Lower leg skin (tissue), 4 donors: Measurements from ENCODE around the gene CLEC14A. TPM values are rescaled to one million over a fixed set of nuclear protein-coding genes. Genes with fewer than 3 reads are reported as not detected.

Experiments used
- DNase-seq, 2 donors: peaks; one replicate each; pipeline ENCODE4 v3.0.0-alpha.2; 2019; ENCODE audit warnings: low spot score in 2 of 2
- H3K4me3 ChIP-seq: fragments of 200-600 bp; sonication (generic); 2 replicates; pipeline ENCODE4 v1.5.1; 2017; ENCODE audit warnings: mild to moderate bottlenecking, low read depth; ENCODE audit not compliant: poor library complexity, severe bottlenecking
- POLR2A ChIP-seq, 2 donors: fragments of 450-650 bp; IDR thresholded peaks; one replicate each; pipeline ENCODE4 v1.6.1; 2016 to 2017; ENCODE audit warnings: antibody characterized with exemption in 2 of 2, mild to moderate bottlenecking in 1 of 2, moderate library complexity in 1 of 2
- WGBS, 2 donors: methylation state at CpG; one replicate each; pipeline ENCODE4 v1.1.5; 2018; 5-methylcytosine and 5-hydroxymethylcytosine counted together
- intact Hi-C: fragments of 100-400 bp; cut with DNase I; formaldehyde crosslinking; loops from one replicate; pipeline ENCODE4 v1.15.0; 2023; ENCODE audit warnings: low total_unique reads
- total RNA-seq, 4 donors: library from RNA; depleted of rRNA; stranded (reverse); fragments of >200 nt; gene quantifications; one replicate each; pipeline ENCODE4 v1.1.0, GENCODE V29; 2016
- TF ChIP-seq, protein P1 (sequence below), 3 donors: fragments of 450-650 bp; IDR thresholded peaks; one replicate each; pipeline ENCODE4 v1.5.1; 2016; ENCODE audit warnings: antibody characterized with exemption in 3 of 3, mild to moderate bottlenecking in 3 of 3, moderate library complexity in 2 of 3

CLEC14A gene
- total RNA-seq: 10 to 100 TPM; 10.2 to 25.8 (median 16.9) TPM

DNA sequence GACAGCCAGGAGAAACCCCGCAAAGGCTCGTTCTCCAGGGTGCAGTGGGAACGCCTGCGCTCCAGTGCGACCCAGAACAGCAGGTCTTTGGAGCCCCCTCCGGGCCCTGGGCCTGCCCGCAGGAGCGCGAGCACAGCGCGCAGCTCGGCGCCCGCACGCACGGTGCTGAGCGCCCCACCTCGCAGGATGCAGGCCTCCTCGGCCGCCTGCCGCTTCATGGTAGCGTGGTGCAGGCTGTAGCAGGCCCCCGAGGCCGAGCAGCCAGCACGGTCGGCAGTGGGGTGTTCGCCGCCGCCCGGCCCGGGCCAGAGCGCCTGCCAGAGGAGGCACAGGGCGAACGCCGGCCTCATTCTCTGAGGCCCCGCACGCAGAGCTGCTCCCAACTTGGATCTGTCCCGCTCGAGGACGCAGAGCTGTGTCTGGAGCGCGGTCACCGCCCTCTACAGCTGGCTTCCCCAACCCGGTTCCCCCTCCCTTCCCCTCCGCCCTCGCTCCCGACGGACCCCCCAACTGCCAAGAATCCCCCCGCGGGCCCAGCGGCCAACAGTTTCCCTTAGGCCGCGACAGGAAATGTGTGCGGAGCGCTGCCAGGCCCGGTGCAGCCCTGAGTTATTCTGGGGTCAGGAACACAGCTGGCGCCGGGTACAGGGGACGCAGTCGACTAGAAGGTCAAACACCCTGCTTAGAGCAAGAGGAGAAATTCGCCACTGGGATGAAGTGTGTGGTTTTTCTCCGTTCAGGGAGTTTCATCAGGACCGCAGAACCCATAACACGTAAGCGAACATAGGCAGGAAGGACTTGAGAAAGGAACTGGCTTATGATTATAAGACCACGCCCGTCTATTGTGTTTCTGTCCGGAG lies at the start of gene CLEC14A:
Gene CLEC14A, minus strand, starts transcription at position 421 of the 860 bp plus-strand sequence. Its CDS starts 71 bp downstream, at position 350.
- DNase-seq: peak; percentile 25 to 89
- H3K4me3 ChIP-seq: peak within 1 kb of the TSS; percentile 16
- intact Hi-C loops: no loop called here
- 32 to 42% methylated on average over 21 to 35 of the region's 68 CpGs for WGBS, 2 donors
- no peak for TF ChIP-seq POLR2A (IDR thresholded peaks at IDR 0.05)
- TF ChIP-seq, protein P1, sequence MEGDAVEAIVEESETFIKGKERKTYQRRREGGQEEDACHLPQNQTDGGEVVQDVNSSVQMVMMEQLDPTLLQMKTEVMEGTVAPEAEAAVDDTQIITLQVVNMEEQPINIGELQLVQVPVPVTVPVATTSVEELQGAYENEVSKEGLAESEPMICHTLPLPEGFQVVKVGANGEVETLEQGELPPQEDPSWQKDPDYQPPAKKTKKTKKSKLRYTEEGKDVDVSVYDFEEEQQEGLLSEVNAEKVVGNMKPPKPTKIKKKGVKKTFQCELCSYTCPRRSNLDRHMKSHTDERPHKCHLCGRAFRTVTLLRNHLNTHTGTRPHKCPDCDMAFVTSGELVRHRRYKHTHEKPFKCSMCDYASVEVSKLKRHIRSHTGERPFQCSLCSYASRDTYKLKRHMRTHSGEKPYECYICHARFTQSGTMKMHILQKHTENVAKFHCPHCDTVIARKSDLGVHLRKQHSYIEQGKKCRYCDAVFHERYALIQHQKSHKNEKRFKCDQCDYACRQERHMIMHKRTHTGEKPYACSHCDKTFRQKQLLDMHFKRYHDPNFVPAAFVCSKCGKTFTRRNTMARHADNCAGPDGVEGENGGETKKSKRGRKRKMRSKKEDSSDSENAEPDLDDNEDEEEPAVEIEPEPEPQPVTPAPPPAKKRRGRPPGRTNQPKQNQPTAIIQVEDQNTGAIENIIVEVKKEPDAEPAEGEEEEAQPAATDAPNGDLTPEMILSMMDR (IDR thresholded peaks at IDR 0.05): no peak

- no peak overlapping the region for H3K4me3 ChIP-seq
- no peak for TF ChIP-seq POLR2A (IDR thresholded peaks at IDR 0.05)
- TF ChIP-seq, protein P1 (IDR thresholded peaks at IDR 0.05): no peak
- intact Hi-C loops: no loop called here
- no peak for DNase-seq
- WGBS, 2 donors: 91 to 97% methylated on average over 1 of the region's 1 CpG
Observed at GRCh38 chr14:38302966-38303365, 47.1 kb upstream of the CLEC14A start.

DNA sequence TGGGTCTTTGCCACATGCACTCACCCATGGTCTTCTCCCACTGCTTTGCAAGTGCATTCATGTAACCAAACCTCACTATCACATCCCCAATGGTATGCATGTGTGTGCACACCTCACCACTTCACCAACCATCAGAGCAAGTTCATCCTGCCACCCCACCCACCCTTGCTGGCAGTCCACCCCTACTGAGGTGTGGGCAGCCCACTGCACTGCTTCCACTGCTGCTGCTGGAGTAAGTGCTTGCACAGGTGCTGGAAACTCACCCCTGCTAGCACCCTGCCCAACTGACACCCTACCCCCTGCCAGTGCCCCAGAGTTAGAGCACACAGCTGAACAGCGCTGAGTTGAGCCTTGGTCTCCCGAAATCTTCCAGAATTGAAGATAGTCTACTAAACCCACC lies 46.1 kb upstream of the CLEC14A start:
- WGBS, 2 donors: 93 to 100% methylated on average over 2 of the region's 2 CpGs
- H3K4me3 ChIP-seq: no peak overlapping the region
- intact Hi-C loops: no loop called here
- TF ChIP-seq, protein P1 (IDR thresholded peaks at IDR 0.05): no peak
- no peak for TF ChIP-seq POLR2A (IDR thresholded peaks at IDR 0.05)
- DNase-seq: no peak

DNA sequence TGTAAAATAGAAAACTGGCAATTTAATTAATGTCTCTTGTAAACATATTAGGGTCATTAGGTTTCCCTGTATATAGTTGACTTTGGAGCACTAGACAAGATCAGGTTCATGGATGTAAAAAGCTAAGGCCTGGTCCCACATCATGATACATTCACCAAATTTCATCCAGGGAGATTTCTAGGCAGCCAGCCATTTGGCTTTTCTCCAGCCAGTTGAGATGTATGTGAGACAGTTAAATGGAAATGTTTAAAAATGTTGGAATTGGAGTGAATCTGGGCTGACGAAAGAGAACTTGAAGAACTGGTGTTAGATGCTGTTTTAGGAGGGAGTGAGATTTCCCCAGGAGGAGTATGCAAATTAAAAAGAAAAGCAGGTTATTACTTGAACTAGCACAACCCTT lies 41.8 kb upstream of the CLEC14A start:
- TF ChIP-seq POLR2A (IDR thresholded peaks at IDR 0.05): no peak
- TF ChIP-seq, protein P1 (IDR thresholded peaks at IDR 0.05): no peak
- no peak for DNase-seq
- intact Hi-C loops: no loop called here
- WGBS, 2 donors: 26 to 43% methylated on average over 1 of the region's 1 CpG
- no peak overlapping the region for H3K4me3 ChIP-seq

GRCh38 chr14:38291681-38292467 lies 36.0 kb upstream of the CLEC14A start:
- intact Hi-C loops: no loop called here
- no peak for DNase-seq
- H3K4me3 ChIP-seq: no peak overlapping the region
- TF ChIP-seq, protein P1 (IDR thresholded peaks at IDR 0.05): no peak
- no peak for TF ChIP-seq POLR2A (IDR thresholded peaks at IDR 0.05)
